Activated CD8-positive, alpha-beta T cell treated with anti-CD3 and anti-CD28 coated beads for 36 hours (primary cell): ENCODE measurements around the gene NFASC. TPM values are rescaled to one million over a fixed set of nuclear protein-coding genes. Genes with fewer than 3 reads are reported as not detected.

Experiments used
- ATAC-seq: fragments of 200-7000 bp; cut with Tn5 transposase; one replicate; pipeline ENCODE4 v1.10.0; 2021; ENCODE audit warnings: mild to moderate bottlenecking, moderate library complexity
- CTCF ChIA-PET: fragments of 350-600 bp; sonication (Branson Sonifier 250); formaldehyde crosslinking; loops from one replicate; lab custom pipeline; 2021; ENCODE audit warnings: antibody characterized with exemption; lab: Charles Lee
- POLR2A ChIA-PET: fragments of 350-600 bp; sonication (Branson Sonifier 250); formaldehyde crosslinking; loops from one replicate; lab custom pipeline; 2021; ENCODE audit warnings: antibody characterized with exemption; lab: Charles Lee
- DNase-seq: peaks from one replicate; pipeline ENCODE4 v3.0.0-alpha.2; 2020
- H3K27ac Mint-ChIP-seq: one replicate; pipeline ENCODE4 v1.8.0; 2021; ENCODE audit warnings: mild to moderate bottlenecking, mixed read lengths
- H3K27me3 Mint-ChIP-seq: one replicate; pipeline ENCODE4 v1.8.0; 2021; ENCODE audit warnings: mixed read lengths
- H3K36me3 Mint-ChIP-seq: one replicate; pipeline ENCODE4 v1.8.0; 2021; ENCODE audit warnings: low read depth, mixed read lengths
- H3K4me1 Mint-ChIP-seq: one replicate; pipeline ENCODE4 v1.8.0; 2021; ENCODE audit warnings: low read depth, mixed read lengths
- H3K4me3 Mint-ChIP-seq: one replicate; pipeline ENCODE4 v1.8.0; 2021; ENCODE audit warnings: mild to moderate bottlenecking, moderate library complexity, mixed read lengths
- H3K9me3 Mint-ChIP-seq: one replicate; pipeline ENCODE4 v1.8.0; 2021; ENCODE audit warnings: mixed read lengths
- intact Hi-C: fragments of 100-400 bp; cut with micrococcal nuclease; formaldehyde crosslinking; loops from one replicate; pipeline ENCODE4 v1.10.0; 2022
- total RNA-seq, 2 experiments: library from RNA; stranded (reverse); gene quantifications; one replicate each; pipeline ENCODE4 v1.2.3, GENCODE V29; 2021
- TF ChIP-seq, protein P1 (sequence below): fragments of 200-600 bp; IDR thresholded peaks from one replicate; pipeline ENCODE4 v1.8.0; 2022; ENCODE audit warnings: antibody characterized with exemption, mild to moderate bottlenecking

NFASC gene
- total RNA-seq, 2 experiments from 2014 or later: not detected

DNA sequence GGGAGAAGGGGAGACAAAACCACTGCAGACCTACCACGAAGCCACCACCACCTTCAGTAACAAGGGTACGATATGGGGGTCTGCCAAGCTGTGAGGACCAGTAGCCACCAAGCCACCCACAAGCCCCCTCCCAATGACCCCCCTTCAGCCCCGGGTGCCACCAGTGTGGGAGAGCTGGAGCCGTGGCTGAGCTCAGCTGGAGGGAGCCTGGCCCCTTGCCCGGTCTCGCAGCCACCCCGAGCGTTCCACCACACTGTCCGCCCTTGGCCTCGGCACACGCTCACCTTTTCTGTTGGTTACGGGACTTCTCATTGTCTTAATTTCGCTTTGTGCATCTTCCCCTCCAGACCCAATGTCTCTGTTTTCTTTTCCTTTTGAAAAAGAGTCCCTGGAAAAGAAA lies 145.9 kb downstream of the NFASC start:
- DNase-seq: no peak
- no peak overlapping the region for H3K4me3 Mint-ChIP-seq
- POLR2A ChIA-PET: no interaction called here
- no peaks in the 10 kb centered on the region for H3K27me3 Mint-ChIP-seq
- intact Hi-C loops: no loop called here
- H3K27ac Mint-ChIP-seq: no peak overlapping the region
- H3K9me3 Mint-ChIP-seq: no peaks in the 10 kb centered on the region
- CTCF ChIA-PET: no interaction called here
- H3K36me3 Mint-ChIP-seq: no peaks in the 10 kb centered on the region
- no peaks in the 10 kb centered on the region for H3K4me1 Mint-ChIP-seq
- no peak for ATAC-seq
- TF ChIP-seq, protein P1, sequence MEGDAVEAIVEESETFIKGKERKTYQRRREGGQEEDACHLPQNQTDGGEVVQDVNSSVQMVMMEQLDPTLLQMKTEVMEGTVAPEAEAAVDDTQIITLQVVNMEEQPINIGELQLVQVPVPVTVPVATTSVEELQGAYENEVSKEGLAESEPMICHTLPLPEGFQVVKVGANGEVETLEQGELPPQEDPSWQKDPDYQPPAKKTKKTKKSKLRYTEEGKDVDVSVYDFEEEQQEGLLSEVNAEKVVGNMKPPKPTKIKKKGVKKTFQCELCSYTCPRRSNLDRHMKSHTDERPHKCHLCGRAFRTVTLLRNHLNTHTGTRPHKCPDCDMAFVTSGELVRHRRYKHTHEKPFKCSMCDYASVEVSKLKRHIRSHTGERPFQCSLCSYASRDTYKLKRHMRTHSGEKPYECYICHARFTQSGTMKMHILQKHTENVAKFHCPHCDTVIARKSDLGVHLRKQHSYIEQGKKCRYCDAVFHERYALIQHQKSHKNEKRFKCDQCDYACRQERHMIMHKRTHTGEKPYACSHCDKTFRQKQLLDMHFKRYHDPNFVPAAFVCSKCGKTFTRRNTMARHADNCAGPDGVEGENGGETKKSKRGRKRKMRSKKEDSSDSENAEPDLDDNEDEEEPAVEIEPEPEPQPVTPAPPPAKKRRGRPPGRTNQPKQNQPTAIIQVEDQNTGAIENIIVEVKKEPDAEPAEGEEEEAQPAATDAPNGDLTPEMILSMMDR: no peak

DNA sequence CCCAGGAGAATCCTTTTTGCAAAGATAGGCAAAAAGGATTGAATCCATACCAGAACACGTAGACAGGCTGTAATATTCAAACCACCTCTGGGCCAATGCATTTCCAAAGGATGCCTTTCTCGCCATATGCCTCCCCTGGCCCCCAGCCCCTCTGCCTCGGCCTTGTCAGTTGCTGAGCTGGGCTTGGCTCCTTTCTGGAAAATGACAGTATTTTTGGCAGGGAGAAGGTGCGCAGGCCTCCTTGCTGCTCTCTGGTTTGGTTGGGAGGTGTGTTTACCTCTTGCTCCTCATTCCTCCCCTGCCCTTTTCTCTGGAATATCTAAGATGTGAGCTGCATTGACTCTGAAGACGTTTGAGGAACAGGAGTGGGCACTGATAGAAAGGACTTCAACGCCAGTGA lies 146.3 kb downstream of the NFASC start:
- H3K9me3 Mint-ChIP-seq: no peaks in the 10 kb centered on the region
- H3K27ac Mint-ChIP-seq: no peak overlapping the region
- ChIA-PET CTCF (no interaction called here), POLR2A (no interaction called here)
- intact Hi-C loops: no loop called here
- no peak overlapping the region for H3K4me3 Mint-ChIP-seq
- ATAC-seq: no peak
- no peaks in the 10 kb centered on the region for H3K27me3 Mint-ChIP-seq
- no peaks in the 10 kb centered on the region for H3K4me1 Mint-ChIP-seq
- no peak for DNase-seq
- H3K36me3 Mint-ChIP-seq: no peaks in the 10 kb centered on the region
- TF ChIP-seq, protein P1: no peak

DNA sequence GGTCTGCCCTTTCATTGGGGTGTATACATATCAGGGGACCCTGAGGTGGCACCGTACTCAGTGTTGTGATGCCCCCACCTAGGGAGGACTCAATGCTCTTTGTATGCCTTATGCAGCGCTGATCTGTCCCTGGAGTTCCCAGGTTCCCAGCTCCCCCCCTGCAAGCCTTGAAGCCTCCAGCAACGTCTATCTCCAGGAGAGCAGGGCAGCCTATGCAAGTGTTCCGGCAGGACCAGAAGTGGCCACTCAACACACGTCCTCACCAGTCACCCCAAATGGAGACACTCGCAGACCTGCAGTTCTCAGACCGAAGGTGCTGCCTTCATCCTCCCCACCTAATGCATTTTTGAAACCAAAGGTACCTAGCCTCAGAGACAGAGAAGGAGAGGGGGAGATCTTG lies 147.1 kb downstream of the NFASC start:
- Mint-ChIP-seq H3K36me3 (no peaks in the 10 kb centered on the region), H3K27ac (no peak overlapping the region), H3K4me1 (no peaks in the 10 kb centered on the region), H3K9me3 (no peaks in the 10 kb centered on the region), H3K4me3 (no peak overlapping the region), H3K27me3 (no peaks in the 10 kb centered on the region)
- DNase-seq (no peak), ATAC-seq (no peak)
- intact Hi-C loops: no loop called here
- CTCF ChIA-PET: no interaction called here
- TF ChIP-seq, protein P1: no peak
- POLR2A ChIA-PET: no interaction called here

DNA sequence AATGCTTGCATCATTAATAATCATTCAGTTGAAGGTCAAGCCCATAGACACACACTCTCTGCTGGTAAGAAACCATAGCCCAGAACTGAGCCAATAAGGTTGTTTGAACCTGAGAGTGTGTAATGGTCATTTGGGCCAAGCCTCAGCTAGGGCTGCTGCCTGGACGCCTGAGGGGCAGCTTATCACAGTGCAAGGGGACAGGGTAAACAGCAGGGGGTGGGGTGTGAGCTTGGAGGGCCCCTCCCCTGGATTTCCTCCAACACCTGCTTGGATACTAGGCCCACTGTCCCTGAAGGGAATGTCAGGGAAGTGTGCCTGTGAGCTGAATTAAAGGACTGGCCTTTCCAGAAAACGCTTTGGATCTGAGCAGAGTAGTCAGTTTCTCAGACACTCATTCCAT lies 147.7 kb downstream of the NFASC start:
- TF ChIP-seq, protein P1: no peak
- no peaks in the 10 kb centered on the region for H3K27me3 Mint-ChIP-seq
- no peak for DNase-seq
- ATAC-seq: no peak
- ChIA-PET CTCF (no interaction called here), POLR2A (no interaction called here)
- intact Hi-C loops: no loop called here
- H3K36me3 Mint-ChIP-seq: no peaks in the 10 kb centered on the region
- H3K9me3 Mint-ChIP-seq: no peaks in the 10 kb centered on the region
- H3K4me1 Mint-ChIP-seq: no peaks in the 10 kb centered on the region
- H3K27ac Mint-ChIP-seq: no peak overlapping the region
- H3K4me3 Mint-ChIP-seq: no peak overlapping the region

DNA sequence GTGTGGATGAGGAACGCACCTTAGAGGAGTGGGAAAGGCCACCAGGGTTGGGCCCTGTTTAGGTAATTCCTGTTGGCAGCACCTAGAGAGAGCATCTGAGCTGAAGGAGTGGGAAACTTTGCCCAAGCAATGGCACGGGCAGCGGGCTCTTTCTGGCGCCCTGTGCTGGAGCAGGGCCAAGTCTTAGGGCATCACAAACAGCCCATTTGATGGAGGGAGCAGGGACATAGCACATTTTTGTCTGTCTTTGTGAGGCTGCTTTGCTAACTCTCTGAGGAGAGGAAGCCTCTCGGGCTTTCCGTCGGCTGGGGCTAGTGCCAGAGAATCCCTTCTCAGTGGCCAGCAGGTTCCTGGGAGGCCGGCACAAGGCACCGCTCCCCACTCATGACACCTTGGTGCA lies 149.8 kb downstream of the NFASC start:
- POLR2A ChIA-PET: no interaction called here
- no peaks in the 10 kb centered on the region for H3K36me3 Mint-ChIP-seq
- no peaks in the 10 kb centered on the region for H3K4me1 Mint-ChIP-seq
- no peaks in the 10 kb centered on the region for H3K27me3 Mint-ChIP-seq
- ATAC-seq (no peak), DNase-seq (no peak)
- CTCF ChIA-PET: interaction anchor here (1.0 to 1.1 kb wide), 2 partner anchors 41 to 235 kb away, joined by 3 to 6 read pairs; no protein-coding TSS in a partner anchor
- no peak overlapping the region for H3K27ac Mint-ChIP-seq
- H3K4me3 Mint-ChIP-seq: no peak overlapping the region
- intact Hi-C loops: no loop called here
- H3K9me3 Mint-ChIP-seq: no peaks in the 10 kb centered on the region
- TF ChIP-seq, protein P1: no peak
